Measurements from ENCODE around the gene FGF3.

DNA sequence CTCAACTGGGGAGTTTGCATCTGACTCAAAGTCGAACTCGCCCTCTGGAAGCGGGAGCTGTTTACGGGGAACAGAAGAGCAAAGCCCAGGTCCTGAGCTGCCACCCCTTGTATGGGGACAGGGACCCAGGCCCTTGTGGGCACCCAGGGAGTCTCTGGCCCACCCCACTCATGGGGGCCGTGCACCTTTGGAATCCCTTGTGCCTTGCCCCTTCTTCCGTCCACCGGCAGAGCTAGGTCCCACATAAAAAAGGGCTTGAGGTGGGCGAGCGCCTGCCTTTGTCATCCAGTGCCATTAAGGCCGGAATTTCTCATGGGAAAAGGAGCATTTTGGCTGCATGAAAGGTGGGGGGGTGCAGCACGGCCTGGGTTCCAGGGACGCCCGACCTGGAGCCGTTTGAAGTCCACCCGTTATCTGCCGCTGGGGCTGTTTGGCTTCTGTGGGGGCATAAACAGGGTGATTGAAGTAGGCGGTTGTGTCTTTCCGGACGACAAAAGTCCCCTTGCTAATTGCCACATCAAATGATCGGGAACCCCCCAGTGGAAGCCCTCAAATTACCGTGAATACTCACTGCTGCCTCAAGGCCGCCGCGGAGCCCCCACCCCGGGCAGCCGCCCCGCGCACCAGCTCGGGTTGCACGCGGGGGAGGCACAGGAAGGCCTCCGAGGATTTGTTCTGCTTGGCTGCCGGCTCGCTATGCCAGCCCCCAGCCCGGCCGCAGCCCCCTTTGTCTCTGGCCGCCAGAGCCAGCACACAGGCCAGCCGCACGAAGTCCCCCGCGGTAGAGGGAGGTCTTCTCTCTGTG is 49.0 kb upstream of the FGF3 start:
- TF ChIP-seq, protein P1, sequence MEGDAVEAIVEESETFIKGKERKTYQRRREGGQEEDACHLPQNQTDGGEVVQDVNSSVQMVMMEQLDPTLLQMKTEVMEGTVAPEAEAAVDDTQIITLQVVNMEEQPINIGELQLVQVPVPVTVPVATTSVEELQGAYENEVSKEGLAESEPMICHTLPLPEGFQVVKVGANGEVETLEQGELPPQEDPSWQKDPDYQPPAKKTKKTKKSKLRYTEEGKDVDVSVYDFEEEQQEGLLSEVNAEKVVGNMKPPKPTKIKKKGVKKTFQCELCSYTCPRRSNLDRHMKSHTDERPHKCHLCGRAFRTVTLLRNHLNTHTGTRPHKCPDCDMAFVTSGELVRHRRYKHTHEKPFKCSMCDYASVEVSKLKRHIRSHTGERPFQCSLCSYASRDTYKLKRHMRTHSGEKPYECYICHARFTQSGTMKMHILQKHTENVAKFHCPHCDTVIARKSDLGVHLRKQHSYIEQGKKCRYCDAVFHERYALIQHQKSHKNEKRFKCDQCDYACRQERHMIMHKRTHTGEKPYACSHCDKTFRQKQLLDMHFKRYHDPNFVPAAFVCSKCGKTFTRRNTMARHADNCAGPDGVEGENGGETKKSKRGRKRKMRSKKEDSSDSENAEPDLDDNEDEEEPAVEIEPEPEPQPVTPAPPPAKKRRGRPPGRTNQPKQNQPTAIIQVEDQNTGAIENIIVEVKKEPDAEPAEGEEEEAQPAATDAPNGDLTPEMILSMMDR (conservative IDR thresholded peaks at IDR 0.05 in 1 of 2, IDR thresholded peaks at IDR 0.05 in 1 of 2; ENCODE audit: extremely low read depth in 1 of 2, insufficient read depth in 1 of 2, low read depth in 1 of 2, low read length in 2 of 2): no peak
- no peak for TF ChIP-seq EZH2 (IDR thresholded peaks at IDR 0.05; ENCODE audit: borderline replicate concordance, low read length)
